GM23338 (cell line): ENCODE data around the gene LNX2. TPM values are rescaled to one million over a fixed set of nuclear protein-coding genes. Genes with fewer than 3 reads are reported as not detected.

Experiments used
- CREB1 ChIP-seq: fragments of 250-450 bp; sonication (Bioruptor Pico); IDR thresholded peaks from 2 replicates; pipeline ENCODE4 v1.5.0; 2020; ENCODE audit warnings: low read depth, mild to moderate bottlenecking, moderate library complexity
- EZH2 ChIP-seq: fragments of 200-600 bp; sonication (generic); IDR thresholded peaks from one replicate; pipeline ENCODE4 v1.8.0; 2017; ENCODE audit warnings: antibody characterized with exemption, mild to moderate bottlenecking, low read depth; ENCODE audit not compliant: unreplicated experiment
- JUNB ChIP-seq: IDR thresholded peaks from one replicate; pipeline ENCODE4 v1.6.1; 2016; ENCODE audit warnings: antibody characterized with exemption; ENCODE audit not compliant: unreplicated experiment
- ZNF331 ChIP-seq: fragments of 250-450 bp; sonication (Bioruptor Pico); IDR thresholded peaks from 2 replicates; pipeline ENCODE4 v1.5.0; 2020; ENCODE audit warnings: low read depth, mild to moderate bottlenecking, moderate library complexity
- polyA plus RNA-seq: library from polyadenylated mRNA; unstranded; fragments of >200 nt; fragmentation: Nextera tagmentation; extraction: Ambion mirVana; gene quantifications from 2 replicates; pipeline ENCODE4 v1.2.1, GENCODE V29; 2016
- total RNA-seq: library from RNA; depleted of rRNA; stranded (reverse); fragments of >200 nt; shearing (Covaris generic); gene quantifications from 2 replicates; pipeline ENCODE4 v1.2.3, GENCODE V29; 2014
- TF ChIP-seq, protein P1 (sequence below): fragments of 250-450 bp; sonication (Bioruptor Pico); IDR thresholded peaks from 2 replicates; pipeline ENCODE4 v1.5.0; 2020; ENCODE audit warnings: mild to moderate bottlenecking, moderate library complexity
- TF ChIP-seq, protein P2 (sequence below): IDR thresholded peaks from 2 replicates; pipeline ENCODE4 v1.6.1; 2016; ENCODE audit warnings: antibody characterized with exemption
- TF ChIP-seq, protein P3 (sequence below), 2 experiments: fragments of 200-600 bp in 1 of 2; sonication (generic) in 1 of 2; conservative IDR thresholded peaks; 2 replicates each; pipeline versions ENCODE4 v1.5.1 to v1.6.1; 2016 to 2017; ENCODE audit warnings: antibody characterized with exemption in 2 of 2, low read depth in 2 of 2, mild to moderate bottlenecking in 2 of 2, moderate library complexity in 1 of 2

The LNX2 gene
- total and polyA plus RNA-seq, 2 experiments from 2014 or later, result 3.7 to 18.0 TPM

DNA sequence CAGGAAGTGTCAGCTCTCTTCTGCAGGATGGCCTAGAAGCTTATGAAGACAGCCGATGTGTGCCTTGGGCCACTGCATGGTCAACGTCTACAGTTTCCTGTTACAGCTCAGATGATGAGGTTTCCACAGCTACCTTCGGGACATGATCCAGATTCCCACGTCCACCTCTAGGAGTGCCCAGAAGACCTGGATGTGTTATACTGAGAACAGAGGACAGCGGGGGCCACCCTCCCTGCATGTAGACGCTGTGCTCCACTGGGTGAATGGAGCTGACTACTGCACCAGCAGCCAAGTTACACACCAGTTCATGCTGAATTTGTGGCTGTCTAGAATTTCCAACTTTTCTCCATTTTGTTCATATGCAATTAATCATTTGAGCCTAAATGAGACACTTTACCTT lies 91.4 kb downstream of the LNX2 start (continued):
- TF ChIP-seq, protein P1, sequence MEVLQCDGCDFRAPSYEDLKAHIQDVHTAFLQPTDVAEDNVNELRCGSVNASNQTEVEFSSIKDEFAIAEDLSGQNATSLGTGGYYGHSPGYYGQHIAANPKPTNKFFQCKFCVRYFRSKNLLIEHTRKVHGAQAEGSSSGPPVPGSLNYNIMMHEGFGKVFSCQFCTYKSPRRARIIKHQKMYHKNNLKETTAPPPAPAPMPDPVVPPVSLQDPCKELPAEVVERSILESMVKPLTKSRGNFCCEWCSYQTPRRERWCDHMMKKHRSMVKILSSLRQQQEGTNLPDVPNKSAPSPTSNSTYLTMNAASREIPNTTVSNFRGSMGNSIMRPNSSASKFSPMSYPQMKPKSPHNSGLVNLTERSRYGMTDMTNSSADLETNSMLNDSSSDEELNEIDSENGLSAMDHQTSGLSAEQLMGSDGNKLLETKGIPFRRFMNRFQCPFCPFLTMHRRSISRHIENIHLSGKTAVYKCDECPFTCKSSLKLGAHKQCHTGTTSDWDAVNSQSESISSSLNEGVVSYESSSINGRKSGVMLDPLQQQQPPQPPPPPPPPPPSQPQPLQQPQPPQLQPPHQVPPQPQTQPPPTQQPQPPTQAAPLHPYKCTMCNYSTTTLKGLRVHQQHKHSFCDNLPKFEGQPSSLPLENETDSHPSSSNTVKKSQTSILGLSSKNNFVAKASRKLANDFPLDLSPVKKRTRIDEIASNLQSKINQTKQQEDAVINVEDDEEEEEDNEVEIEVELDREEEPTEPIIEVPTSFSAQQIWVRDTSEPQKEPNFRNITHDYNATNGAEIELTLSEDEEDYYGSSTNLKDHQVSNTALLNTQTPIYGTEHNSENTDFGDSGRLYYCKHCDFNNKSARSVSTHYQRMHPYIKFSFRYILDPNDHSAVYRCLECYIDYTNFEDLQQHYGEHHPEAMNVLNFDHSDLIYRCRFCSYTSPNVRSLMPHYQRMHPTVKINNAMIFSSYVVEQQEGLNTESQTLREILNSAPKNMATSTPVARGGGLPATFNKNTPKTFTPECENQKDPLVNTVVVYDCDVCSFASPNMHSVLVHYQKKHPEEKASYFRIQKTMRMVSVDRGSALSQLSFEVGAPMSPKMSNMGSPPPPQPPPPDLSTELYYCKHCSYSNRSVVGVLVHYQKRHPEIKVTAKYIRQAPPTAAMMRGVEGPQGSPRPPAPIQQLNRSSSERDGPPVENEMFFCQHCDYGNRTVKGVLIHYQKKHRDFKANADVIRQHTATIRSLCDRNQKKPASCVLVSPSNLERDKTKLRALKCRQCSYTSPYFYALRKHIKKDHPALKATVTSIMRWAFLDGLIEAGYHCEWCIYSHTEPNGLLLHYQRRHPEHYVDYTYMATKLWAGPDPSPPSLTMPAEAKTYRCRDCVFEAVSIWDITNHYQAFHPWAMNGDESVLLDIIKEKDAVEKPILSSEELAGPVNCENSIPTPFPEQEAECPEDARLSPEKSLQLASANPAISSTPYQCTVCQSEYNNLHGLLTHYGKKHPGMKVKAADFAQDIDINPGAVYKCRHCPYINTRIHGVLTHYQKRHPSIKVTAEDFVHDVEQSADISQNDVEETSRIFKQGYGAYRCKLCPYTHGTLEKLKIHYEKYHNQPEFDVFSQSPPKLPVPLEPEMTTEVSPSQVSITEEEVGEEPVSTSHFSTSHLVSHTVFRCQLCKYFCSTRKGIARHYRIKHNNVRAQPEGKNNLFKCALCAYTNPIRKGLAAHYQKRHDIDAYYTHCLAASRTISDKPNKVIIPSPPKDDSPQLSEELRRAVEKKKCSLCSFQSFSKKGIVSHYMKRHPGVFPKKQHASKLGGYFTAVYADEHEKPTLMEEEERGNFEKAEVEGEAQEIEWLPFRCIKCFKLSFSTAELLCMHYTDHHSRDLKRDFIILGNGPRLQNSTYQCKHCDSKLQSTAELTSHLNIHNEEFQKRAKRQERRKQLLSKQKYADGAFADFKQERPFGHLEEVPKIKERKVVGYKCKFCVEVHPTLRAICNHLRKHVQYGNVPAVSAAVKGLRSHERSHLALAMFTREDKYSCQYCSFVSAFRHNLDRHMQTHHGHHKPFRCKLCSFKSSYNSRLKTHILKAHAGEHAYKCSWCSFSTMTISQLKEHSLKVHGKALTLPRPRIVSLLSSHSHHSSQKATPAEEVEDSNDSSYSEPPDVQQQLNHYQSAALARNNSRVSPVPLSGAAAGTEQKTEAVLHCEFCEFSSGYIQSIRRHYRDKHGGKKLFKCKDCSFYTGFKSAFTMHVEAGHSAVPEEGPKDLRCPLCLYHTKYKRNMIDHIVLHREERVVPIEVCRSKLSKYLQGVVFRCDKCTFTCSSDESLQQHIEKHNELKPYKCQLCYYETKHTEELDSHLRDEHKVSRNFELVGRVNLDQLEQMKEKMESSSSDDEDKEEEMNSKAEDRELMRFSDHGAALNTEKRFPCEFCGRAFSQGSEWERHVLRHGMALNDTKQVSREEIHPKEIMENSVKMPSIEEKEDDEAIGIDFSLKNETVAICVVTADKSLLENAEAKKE (CRISPR knock-in tag), result no peak
- TF ChIP-seq, protein P2, sequence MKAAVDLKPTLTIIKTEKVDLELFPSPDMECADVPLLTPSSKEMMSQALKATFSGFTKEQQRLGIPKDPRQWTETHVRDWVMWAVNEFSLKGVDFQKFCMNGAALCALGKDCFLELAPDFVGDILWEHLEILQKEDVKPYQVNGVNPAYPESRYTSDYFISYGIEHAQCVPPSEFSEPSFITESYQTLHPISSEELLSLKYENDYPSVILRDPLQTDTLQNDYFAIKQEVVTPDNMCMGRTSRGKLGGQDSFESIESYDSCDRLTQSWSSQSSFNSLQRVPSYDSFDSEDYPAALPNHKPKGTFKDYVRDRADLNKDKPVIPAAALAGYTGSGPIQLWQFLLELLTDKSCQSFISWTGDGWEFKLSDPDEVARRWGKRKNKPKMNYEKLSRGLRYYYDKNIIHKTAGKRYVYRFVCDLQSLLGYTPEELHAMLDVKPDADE, result no peak
- TF ChIP-seq ZNF331 (no peak), CREB1 (CRISPR knock-in tag) (no peak), EZH2 (no peak), JUNB (no peak)
- TF ChIP-seq, protein P3, sequence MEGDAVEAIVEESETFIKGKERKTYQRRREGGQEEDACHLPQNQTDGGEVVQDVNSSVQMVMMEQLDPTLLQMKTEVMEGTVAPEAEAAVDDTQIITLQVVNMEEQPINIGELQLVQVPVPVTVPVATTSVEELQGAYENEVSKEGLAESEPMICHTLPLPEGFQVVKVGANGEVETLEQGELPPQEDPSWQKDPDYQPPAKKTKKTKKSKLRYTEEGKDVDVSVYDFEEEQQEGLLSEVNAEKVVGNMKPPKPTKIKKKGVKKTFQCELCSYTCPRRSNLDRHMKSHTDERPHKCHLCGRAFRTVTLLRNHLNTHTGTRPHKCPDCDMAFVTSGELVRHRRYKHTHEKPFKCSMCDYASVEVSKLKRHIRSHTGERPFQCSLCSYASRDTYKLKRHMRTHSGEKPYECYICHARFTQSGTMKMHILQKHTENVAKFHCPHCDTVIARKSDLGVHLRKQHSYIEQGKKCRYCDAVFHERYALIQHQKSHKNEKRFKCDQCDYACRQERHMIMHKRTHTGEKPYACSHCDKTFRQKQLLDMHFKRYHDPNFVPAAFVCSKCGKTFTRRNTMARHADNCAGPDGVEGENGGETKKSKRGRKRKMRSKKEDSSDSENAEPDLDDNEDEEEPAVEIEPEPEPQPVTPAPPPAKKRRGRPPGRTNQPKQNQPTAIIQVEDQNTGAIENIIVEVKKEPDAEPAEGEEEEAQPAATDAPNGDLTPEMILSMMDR (conservative IDR thresholded peaks at IDR 0.05; ENCODE audit: low read depth in 2 of 2), result no peak
